Right ventricle myocardium superior (tissue), 1 donor: Measurements from ENCODE around the gene SCUBE1. TPM values are rescaled to one million over a fixed set of nuclear protein-coding genes. Genes with fewer than 3 reads are reported as not detected.

Experiments used
- ATAC-seq: fragments of 200-7000 bp; cut with Tn5 transposase; one replicate; pipeline ENCODE4 v1.9.1; 2020; ENCODE audit warnings: mild to moderate bottlenecking; ENCODE audit not compliant: poor library complexity
- DNase-seq: peaks from one replicate; pipeline ENCODE4 v3.0.0-alpha.2; 2020
- intact Hi-C: fragments of 100-400 bp; cut with DNase I; formaldehyde crosslinking; loops from one replicate; pipeline ENCODE4 v1.11.2; 2022
- total RNA-seq: library from RNA; stranded (reverse); fragmentation: NEBNext Ultra II Directional; extraction: Animal tissue kit (Norgen Biotek cat#: 25700); gene quantifications from one replicate; pipeline ENCODE4 v1.2.1, GENCODE V29; 2021
- donor health status: DM: no; HTN: yes; CAD: no; lungs with severe emphysema.

SCUBE1 gene
- total RNA-seq, 1 donor from 2014 or later = 0.24 TPM

GRCh38 chr22:43334378-43334777, 8.8 kb downstream of the SCUBE1 start:
- ATAC-seq (no peak), DNase-seq (no peak)
- intact Hi-C loops = no loop called here

- no peak for DNase-seq
These were observed 9.2 kb downstream of the SCUBE1 start for GRCh38 chr22:43333978-43334377.

DNA sequence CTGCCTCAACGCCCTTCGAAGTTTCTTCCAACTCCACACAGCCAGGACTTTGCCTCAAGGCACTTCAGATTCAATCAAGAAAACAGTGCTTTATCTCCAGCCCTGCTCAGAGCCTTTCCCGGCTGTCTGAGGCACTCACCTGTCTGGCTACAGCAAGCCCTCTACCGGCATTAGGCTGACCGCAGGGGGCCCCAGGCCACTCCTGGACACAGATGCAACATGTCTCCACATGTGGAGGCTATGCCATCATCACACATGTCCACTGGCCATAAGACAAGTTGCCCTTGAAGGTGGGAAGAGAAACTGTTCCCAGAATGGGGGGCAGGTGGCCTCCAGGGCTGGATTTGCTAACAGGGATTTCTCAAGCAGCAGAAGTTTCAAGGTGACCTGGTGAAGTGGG, 10.0 kb downstream of the SCUBE1 start:
- intact Hi-C loops = no loop called here
- ATAC-seq (no peak), DNase-seq (no peak)

More at GRCh38 chr22:43333978-43334377, 9.2 kb downstream of the SCUBE1 start:
- intact Hi-C loops = no loop called here
- ATAC-seq = no peak

DNA sequence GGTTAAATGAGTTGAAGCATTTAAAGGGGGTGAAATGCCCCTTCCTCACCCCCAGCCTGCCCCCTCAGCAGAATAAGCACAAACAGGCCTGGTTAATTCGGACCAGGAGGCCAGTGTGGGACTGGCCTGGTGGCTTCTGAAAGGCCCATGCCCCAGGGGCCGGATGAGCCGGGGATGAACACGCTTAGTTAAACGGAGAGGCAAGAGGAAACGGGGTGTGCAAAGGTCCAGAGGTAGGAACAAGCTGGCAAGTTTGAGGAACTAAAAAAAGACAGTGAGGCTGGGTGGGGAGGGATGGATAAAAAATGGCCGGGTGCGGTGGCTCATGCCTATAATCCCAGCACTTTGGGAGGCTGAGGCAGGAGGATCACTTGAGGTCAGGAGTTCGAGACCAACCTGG, 11.5 kb downstream of the SCUBE1 start:
- intact Hi-C loops = no loop called here
- no peak for DNase-seq
- no peak for ATAC-seq

- DNase-seq (no peak), ATAC-seq (no peak)
- intact Hi-C loops = no loop called here
These were observed 12.1 kb downstream of the SCUBE1 start for GRCh38 chr22:43331069-43331451.

DNA sequence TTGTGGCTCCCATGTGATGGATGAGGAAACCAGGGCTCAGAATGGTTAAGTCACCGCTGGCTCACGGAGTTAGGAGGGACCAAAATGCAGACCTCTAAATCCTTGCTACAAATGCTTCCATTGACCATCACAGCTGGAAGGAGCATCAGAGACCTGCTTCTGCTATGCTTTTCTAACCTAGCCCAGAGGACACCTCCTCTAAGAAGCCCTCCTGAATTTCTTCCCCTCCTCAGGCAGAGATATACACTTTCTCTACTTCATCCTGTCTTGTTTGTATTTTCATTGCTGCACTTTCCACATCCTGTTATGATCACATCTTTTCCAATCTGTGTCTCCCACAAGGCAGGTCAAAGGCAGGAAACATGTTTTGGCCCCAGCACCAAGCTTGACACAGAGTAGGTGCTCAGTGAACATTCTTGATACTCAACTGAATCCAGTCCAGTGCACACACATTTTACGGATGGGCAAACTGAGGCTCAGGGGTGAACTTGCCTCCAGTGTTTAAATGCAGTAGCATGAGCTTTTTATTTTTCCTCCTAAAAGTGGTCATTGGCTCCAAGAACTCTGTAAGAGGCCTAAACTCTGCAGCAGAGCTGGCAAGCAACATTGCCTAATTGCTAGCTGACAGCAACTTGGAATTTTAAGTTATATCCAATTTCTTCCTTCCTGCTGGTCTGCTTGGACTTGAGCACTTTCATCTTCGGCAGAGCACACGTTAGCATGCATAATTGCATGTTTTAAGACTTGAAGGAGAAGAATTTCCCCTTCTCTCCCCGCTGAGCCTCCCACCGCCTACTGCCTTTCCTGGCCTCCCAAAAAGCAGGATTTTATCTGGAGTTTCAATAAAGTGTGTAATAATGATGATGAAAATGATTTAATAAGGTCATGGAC, 12.7 kb downstream of the SCUBE1 start:
- intact Hi-C loops = no loop called here
- ATAC-seq = no peak

GRCh38 chr22:43329061-43329460, 14.1 kb downstream of the SCUBE1 start:
- intact Hi-C loops = no loop called here
- DNase-seq = no peak
- no peak for ATAC-seq

More for the DNA sequence above, 12.7 kb downstream of the SCUBE1 start:
- DNase-seq = no peak

GRCh38 chr22:43327157-43327438, 16.1 kb downstream of the SCUBE1 start:
- ATAC-seq = no peak
- intact Hi-C loops = no loop called here
- DNase-seq = no peak

GRCh38 chr22:43326331-43327156, 16.6 kb downstream of the SCUBE1 start:
- DNase-seq = no peak
- ATAC-seq = no peak
- intact Hi-C loops = no loop called here

- intact Hi-C loops = no loop called here
- no peak for ATAC-seq
- DNase-seq = no peak
These were observed 18.0 kb downstream of the SCUBE1 start for GRCh38 chr22:43325176-43325575.

- no peak for DNase-seq
- ATAC-seq = no peak
- intact Hi-C loops = no loop called here
These were observed 21.9 kb downstream of the SCUBE1 start for GRCh38 chr22:43320943-43321900.

GRCh38 chr22:43319661-43320486, 23.3 kb downstream of the SCUBE1 start:
- intact Hi-C loops = no loop called here
- no peak for DNase-seq
- peak; percentile 65 for ATAC-seq

DNA sequence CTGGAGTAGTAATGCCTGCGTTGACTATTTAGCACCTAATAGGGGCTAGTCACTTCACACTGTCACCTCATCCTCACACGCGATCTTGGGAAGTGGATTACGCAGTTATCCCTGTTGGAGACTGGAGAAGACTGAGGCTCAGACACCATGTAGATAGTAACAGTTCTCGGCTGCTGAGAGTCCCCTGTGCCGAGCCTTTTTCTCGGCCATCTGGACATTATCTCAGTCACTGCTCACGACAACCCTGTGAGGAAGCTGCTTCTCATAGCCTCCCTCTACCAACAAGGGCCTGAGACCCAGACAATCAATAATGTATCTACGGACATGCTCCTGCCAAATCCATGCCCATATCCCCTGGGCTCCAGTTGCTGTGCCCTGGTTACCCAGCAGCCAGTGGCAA, 25.9 kb downstream of the SCUBE1 start:
- ATAC-seq = no peak
- intact Hi-C loops = no loop called here
- no peak for DNase-seq

DNA sequence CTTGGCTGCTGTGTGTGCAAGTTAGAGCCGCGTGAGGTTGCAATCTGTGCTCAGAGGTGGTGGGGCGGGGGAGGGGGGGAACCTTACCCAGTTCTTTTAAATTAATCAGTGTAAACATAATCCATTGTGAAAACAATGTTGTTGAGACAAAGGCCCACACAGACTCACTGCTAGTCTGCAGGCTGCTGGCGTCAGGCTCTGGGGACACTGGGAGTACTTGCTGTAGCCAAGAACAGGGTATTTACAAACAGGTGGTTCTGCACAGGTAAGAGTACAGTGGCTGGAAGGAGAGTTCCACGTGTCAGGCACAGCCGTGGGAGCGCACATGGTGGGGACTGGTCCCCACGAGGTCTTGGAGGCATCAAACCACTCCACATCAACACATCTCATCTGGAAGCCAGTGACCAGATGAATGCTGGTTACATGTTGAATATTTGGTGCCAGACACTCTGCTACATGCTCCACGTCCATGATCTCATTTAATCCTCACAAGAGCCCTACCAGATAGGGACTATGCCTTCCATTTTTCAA, 27.4 kb downstream of the SCUBE1 start:
- DNase-seq = no peak
- intact Hi-C loops = no loop called here
- ATAC-seq = no peak

- intact Hi-C loops = no loop called here
- DNase-seq = no peak
- no peak for ATAC-seq
These were observed 28.6 kb downstream of the SCUBE1 start for GRCh38 chr22:43314611-43315010.

- DNase-seq (no peak), ATAC-seq (no peak)
- intact Hi-C loops = no loop called here
These were observed 29.2 kb downstream of the SCUBE1 start for GRCh38 chr22:43313890-43314474.

GRCh38 chr22:43313244-43313889, 29.8 kb downstream of the SCUBE1 start:
- DNase-seq = peak; percentile 77
- ATAC-seq = peak; percentile 46
- intact Hi-C loops = no loop called here
